Prostate gland (tissue), 2 donors: ENCODE data around the gene SEMA4C. TPM values are rescaled to one million over a fixed set of nuclear protein-coding genes. Genes with fewer than 3 reads are reported as not detected.

Source experiments
- DNase-seq: peaks from one replicate; pipeline ENCODE4 v3.0.0-alpha.2; 2019; ENCODE audit warnings: low spot score
- H3K27ac ChIP-seq, 2 donors: fragments of 200-600 bp; sonication (generic); 2 replicates each; pipeline ENCODE4 v1.5.1; 2017 to 2019
- H3K27me3 ChIP-seq: fragments of 200-600 bp; sonication (generic); replicated peaks from 2 replicates; pipeline ENCODE4 v1.5.1; 2019; ENCODE audit not compliant: insufficient read depth
- H3K36me3 ChIP-seq, 2 donors: fragments of 200-600 bp; sonication (generic); 1 replicate in 1 of 2; 2 replicates in 1 of 2; pipeline versions ENCODE4 v1.5.1 to v1.8.1; 2017 to 2019
- H3K4me1 ChIP-seq: fragments of 200-600 bp; sonication (generic); replicated peaks from 2 replicates; pipeline ENCODE4 v1.5.1; 2019
- H3K4me3 ChIP-seq, 2 donors: fragments of 200-600 bp; sonication (generic); 2 replicates each; pipeline ENCODE4 v1.5.1; 2017 to 2019
- H3K9me3 ChIP-seq: fragments of 200-600 bp; sonication (generic); 2 replicates; pipeline ENCODE4 v1.5.1; 2017
- CTCF ChIP-seq, 4 experiments: fragments of 200-600 bp in 2 of 4; fragments of 450-650 bp in 2 of 4; sonication (generic) in 2 of 4; IDR thresholded peaks; 1 replicate in 3 of 4; 2 replicates in 1 of 4; pipeline ENCODE4 v1.5.1; 2016 to 2019; ENCODE audit warnings: antibody characterized with exemption in 4 of 4, mild to moderate bottlenecking in 2 of 4, moderate library complexity in 2 of 4
- POLR2A ChIP-seq: fragments of 450-650 bp; IDR thresholded peaks from one replicate; pipeline ENCODE4 v1.6.1; 2016; ENCODE audit warnings: antibody characterized with exemption, mild to moderate bottlenecking
- POLR2AphosphoS5 ChIP-seq: sonication (generic); formaldehyde crosslinking; IDR thresholded peaks from one replicate; pipeline ENCODE4 v1.6.1; 2017; ENCODE audit warnings: antibody characterized with exemption
- WGBS: methylation state at CpG from one replicate; pipeline ENCODE4 v1.1.5; 2018; 5-methylcytosine and 5-hydroxymethylcytosine counted together
- intact Hi-C: fragments of 100-400 bp; cut with DNase I; formaldehyde crosslinking; loops from one replicate; pipeline ENCODE4 v1.14.2; 2022
- total RNA-seq, 2 donors: library from RNA; depleted of rRNA; stranded (reverse); fragments of >200 nt; gene quantifications; one replicate each; pipeline ENCODE4 v1.1.0, GENCODE V29; 2016

SEMA4C gene
- 10 to 100 TPM; 35.8 to 45.9 TPM for total RNA-seq

- DNase-seq, result peak; percentile 70
- Histone ChIP-seq H3K36me3 (peaks cover under 1 to 14% of the 10 kb centered on the region in 2 donors), H3K27me3 (no peaks in the 10 kb centered on the region), H3K4me1 (peaks cover 11% of the 10 kb centered on the region), H3K4me3 (peak within 1 kb of the TSS; percentile 99 to 100), H3K9me3 (no peaks in the 10 kb centered on the region), H3K27ac (peak within 1 kb of the TSS; percentile 98 to 99)
- TF ChIP-seq CTCF (IDR thresholded peaks at IDR 0.05), result peak in 1 of 4 experiments; percentile 10
- TF ChIP-seq POLR2AphosphoS5, result peak; percentile 70
- TF ChIP-seq POLR2A, result peak; percentile 87
- under 1% methylated on average over 84 of the region's 93 CpGs for WGBS
- intact Hi-C loops, result loop anchor here (1.0 to 10.0 kb wide), 2 partner anchors 37 to 335 kb away; partner anchors contain the start of gene ARID5A
Observed at GRCh38 chr2:96869822-96870625, at the start of gene SEMA4C. Gene SEMA4C, minus strand, starts transcription at chr2:96870080. Its CDS starts 2,194 bp downstream, at chr2:96867886.

- Histone ChIP-seq H3K27me3 (no peaks in the 10 kb centered on the region), H3K4me1 (no peaks in the 10 kb centered on the region), H3K27ac (no peak overlapping the region), H3K36me3 (no peaks in the 10 kb centered on the region), H3K4me3 (no peak overlapping the region), H3K9me3 (no peaks in the 10 kb centered on the region)
- TF ChIP-seq POLR2A (no peak), CTCF (IDR thresholded peaks at IDR 0.05) (no peak), POLR2AphosphoS5 (no peak)
- WGBS, result 91% methylated on average over 19 of the region's 19 CpGs
- intact Hi-C loops, result no loop called here
- DNase-seq, result no peak
Observed at GRCh38 chr2:96918754-96919550, 49.1 kb upstream of the SEMA4C start.

DNA sequence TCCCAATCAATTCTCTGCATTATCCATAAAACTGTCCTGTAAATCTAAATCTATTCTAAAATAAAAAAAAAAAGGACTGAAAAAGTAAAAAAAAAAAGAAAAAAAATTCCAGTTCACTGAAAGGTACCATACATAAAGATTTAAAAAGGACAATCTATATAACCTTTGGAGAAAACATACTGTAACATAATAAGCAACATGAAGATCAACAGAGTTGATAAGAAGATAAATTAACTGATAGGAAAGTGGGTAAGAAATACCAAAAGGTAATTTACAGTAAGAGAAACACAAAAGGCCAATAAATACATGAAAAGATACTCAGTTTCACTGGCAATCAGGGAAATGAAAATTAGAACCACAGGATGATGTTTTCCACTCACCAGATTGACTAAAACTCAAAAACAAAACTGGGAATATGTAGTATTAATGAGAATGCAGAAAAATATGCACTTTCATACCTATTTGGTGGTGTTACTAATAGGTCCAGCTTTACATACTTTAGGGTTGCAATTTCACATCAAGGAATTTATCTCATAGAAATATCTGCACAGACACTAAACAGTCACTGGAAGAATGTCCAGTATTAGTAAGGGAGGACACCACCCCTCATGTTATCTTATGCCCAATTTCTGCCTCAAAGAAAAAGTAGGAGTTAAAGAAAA is 48.3 kb upstream of the SEMA4C start:
- TF ChIP-seq POLR2AphosphoS5 (no peak), POLR2A (no peak), CTCF (IDR thresholded peaks at IDR 0.05) (no peak)
- intact Hi-C loops, result no loop called here
- DNase-seq, result no peak
- no peaks in the 10 kb centered on the region for H3K36me3 ChIP-seq
- H3K27ac ChIP-seq, result no peak overlapping the region
- H3K27me3 ChIP-seq, result no peaks in the 10 kb centered on the region
- H3K4me3 ChIP-seq, result no peak overlapping the region
- H3K9me3 ChIP-seq, result no peaks in the 10 kb centered on the region
- no peaks in the 10 kb centered on the region for H3K4me1 ChIP-seq

DNA sequence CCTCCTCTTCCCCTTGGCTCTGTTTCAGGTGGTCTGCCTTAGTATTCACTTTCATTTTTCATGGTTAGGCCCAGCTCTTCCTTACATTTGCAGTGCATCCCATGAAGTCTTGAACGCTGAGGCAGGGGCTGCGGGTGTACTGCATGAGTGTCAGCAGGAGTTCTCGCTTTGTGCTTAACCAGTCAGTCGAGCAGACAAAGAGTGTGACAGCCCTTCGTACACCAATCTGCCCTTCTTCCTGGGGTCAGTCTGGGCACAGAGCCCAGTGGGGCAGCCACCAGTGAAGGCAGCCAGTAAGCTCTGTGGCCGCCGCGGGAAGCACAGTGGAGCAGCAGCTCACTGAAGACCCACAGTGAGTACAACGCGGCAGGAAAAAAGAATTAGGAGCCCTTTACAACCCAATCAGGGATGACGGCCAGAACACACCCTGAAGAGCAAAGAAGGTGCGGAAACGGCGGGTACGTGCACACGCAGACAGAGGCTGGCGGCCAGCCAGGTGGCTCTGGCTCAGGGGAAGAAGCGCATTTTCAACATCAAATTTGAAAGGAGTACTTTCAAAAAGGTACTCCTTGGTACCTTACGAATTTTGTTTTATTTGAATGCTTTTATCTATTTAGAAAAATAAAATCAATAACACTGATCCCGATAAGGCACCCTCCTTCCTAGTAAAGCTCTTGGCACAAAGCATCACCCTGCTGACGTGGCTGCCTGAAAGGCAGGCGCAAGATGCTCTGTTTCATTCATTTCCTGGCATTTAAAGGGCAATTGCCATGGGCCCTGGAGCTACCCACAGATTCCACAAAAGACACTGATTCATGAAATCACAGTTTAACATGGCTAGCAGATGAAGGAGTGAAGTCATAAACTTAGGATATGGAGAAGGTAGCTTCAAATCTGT is 47.0 kb upstream of the SEMA4C start:
- Histone ChIP-seq H3K4me3 (no peak overlapping the region), H3K36me3 (no peaks in the 10 kb centered on the region), H3K9me3 (no peaks in the 10 kb centered on the region), H3K27me3 (no peaks in the 10 kb centered on the region), H3K4me1 (no peaks in the 10 kb centered on the region), H3K27ac (peak overlapping the region in 1 of 2 donors; percentile 2)
- TF ChIP-seq CTCF (IDR thresholded peaks at IDR 0.05), result no peak
- no peak for TF ChIP-seq POLR2AphosphoS5
- TF ChIP-seq POLR2A, result no peak
- 49% methylated on average over 22 of the region's 22 CpGs for WGBS
- intact Hi-C loops, result no loop called here
- DNase-seq, result peak; percentile 33
